NCI-H2029 (cell line): Measurements from ENCODE around the gene TMOD1.
"Not testable (repeated sequence)": the region's sequence is repeated elsewhere in the genome, so short reads cannot be mapped to it uniquely, and the experiment has no call there.

Source experiments
- DNase-seq: peaks from one replicate; lab custom pipeline; 2025; lab: John Stamatoyannopoulos, UW

Gene TMOD1

GRCh38 chr9:97498846-97499245 lies 2.6 kb upstream of the TMOD1 start:
- DNase-seq, result not testable (repeated sequence)

DNA sequence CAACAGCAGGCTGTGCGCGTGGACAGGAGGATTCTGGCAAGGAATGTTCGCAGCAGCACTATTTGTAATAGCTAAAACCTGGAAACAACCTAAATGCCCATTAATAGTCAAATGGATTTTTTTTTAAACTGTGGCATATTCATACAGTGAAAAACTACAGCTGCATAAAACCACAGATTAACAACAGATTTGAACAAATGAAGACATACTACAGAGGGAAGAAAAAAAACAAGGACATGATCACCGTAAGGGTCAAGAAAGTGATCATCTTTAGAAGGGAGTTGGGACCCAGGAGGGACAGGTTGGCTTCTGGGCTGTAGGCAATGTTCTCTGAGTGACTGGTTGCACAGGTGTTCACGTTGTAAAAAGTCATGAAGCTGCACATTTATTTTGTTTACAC lies 1.2 kb upstream of the TMOD1 start:
- no peak for DNase-seq

DNA sequence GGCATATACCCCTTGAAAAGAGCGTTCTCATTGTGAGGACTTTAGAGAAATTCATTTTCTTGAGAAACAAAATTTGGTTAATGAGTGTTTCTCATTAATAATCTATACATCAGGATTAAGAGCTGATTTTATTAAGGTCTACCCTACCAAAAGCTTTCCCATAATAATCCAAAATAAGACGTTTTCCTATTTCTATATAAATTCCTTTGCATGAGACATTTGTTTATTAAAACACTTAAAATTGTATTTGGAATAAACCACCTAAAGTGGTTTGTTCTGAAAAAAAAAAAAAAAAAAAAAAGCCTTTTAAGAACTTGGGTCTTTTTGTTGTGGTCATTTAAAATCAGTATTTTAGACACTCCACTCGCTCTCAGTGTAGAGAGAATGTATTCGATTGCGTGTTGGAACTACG lies 695 bp upstream of the TMOD1 start:
- no peak for DNase-seq

GRCh38 chr9:97501972-97502221 lies 431 bp downstream of the TMOD1 start:
- DNase-seq, result no peak

- DNase-seq, result no peak
These were observed 937 bp downstream of the TMOD1 start for GRCh38 chr9:97502222-97502983.

DNA sequence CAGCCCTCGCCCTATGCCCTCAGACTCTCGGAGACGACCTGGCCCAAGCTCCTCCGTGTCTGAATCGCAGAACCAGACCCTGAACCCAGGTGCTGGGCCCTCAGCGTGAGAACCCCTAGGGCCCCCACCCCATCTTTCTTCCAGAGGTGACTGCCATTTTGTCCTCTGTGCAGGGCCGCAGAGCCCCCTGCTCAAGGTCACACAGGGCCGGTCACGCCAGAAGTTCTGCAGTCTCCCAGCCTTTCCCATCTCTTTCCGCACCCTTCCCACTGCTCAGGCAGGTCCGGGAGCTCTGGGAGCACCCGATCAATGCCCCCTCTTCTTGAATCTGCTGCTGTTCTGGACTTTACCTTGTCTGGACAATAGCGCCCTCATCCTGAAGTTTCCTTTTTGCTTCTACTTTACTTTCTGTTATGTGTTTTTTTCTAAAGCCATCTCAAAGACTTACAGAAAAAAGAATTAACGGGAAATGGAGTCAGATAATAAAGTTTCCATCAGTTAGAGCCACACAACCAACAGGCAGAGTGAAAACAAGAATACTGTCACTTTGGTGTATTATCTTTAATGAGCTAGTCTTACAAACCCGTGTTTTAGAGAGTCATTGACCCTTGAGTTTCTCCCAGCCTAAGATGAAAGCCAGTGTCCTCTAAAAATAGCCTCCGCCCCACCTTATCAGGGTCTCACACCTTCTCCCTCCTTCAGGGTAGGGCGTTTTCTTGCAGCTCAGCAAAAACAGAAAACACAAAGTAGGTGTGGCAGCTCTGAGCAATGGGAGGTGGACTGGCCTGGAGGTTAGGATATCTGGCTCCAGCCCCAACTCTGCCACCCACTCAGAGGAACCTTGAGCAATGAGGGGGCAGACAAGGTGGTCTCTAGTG lies 1.8 kb downstream of the TMOD1 start:
- DNase-seq, result no peak

DNA sequence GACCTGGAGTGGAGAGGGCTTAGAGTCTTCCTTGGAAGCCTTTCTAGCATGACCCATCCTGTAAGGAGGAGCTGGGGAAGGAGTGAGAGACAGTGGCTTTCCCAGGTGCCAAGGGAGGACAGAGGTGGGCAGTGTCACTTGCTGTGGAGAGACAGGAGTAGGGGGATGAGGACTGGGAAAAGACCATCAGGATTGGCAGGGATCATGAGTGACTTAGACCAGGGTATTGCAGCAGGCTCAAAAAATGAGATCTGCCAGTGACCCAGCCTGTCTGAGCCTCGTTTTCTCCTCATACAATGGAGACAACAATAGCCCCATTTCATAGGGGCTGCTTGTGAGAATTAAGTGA lies 2.4 kb downstream of the TMOD1 start:
- DNase-seq, result no peak

DNA sequence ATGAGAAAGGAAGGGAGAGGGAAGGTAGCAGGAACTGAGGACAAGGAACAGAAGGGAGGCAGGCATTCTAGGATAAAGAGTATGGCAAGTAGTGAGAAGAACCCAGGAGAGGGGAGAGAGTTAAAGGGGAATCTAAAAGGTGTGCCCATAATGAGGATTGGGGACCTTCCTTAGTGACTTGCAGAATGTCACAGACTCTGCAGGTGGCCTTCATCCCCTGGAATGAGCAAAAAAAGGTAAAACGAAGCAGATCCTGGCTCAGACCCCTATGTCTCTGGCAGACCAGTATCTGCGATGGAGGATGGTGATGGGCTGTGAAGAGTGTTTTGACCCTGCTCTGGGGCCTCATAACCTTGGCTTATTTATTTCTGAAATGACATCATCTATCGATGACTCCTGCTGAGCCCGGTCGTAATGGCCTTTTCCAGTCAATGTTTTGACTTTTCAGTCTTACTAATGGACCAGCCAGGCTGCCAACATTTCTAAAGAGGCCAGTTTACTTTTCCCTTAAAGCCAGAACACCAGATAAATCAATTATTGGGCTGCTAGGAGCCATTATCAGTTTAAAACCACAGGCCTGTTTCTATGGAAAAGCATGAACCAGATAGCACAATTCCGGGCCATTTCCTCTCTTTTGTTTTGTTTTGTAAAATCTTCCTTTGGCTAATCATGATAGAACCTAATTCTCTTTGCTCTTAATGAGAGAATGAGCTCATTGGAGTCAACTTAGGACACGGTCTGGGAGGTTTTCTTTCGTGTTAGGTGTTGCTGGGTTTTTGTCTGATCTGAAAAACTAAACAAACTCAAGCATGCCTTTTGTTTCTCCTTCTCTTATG lies 3.1 kb downstream of the TMOD1 start:
- DNase-seq, result no peak

GRCh38 chr9:97505845-97506244 lies 4.4 kb downstream of the TMOD1 start:
- DNase-seq, result no peak

GRCh38 chr9:97506306-97506705 lies 4.8 kb downstream of the TMOD1 start:
- no peak for DNase-seq

DNA sequence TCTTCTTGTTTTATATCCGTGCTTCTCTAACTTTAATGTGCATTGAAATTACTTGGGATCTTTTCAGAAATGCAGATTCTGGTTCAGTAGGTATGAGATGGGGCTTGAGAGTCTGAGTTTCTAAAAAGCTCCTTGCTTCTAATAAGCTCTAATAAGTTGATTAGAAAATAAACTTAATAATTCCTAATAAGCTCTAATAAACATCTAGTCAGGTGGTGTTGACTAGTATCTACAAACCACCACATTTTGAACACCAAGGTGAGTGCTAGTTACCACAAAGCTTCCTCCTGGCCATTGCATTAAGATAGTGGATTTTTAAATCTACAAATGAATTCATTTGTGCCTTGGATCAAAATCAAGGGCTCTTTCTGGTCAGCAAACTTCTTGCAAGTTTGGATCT lies 5.3 kb downstream of the TMOD1 start:
- DNase-seq, result no peak

- no peak for DNase-seq
These were observed 6.0 kb downstream of the TMOD1 start for GRCh38 chr9:97507428-97507984.

- no peak for DNase-seq
These were observed 7.4 kb downstream of the TMOD1 start for GRCh38 chr9:97508852-97509251.

GRCh38 chr9:97510797-97511654 lies 9.6 kb downstream of the TMOD1 start:
- DNase-seq, result no peak

DNA sequence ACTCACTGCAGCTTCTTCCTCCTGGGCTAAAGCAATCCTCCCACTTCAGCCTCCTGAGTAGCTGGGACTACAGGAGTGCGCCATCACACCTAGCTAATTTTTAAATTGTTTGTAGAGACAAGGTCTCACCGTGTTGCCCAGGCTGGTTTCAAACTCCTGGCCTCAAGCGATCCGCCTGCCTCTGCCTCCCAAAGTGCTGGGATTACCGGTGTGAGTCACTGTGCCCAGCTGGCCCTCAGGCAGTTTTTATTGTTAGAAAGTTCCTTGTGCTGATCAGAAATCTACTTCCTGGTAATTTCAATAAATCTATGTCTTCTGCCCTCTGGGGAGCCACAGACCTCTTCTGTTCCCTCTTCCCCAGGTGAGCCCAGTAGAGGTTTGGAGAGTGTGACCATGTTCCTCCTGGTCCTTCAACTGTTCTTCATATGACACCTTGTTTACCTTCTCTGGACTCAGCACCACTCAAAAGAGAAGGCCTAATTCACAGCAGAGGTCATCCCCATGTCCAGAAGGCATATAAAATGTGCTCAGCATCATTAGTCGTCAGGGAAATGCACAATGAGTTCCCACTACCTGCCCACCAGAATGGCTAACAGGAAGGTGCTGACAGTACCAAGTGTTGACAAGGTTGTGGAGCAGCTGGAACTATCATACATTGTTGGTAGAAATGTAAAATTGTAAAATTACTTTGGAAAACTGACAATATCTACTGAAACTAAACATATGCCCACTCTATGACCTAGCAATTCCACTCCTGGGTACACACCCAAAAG lies 10.4 kb downstream of the TMOD1 start:
- no peak for DNase-seq

GRCh38 chr9:97512966-97513560 lies 11.6 kb downstream of the TMOD1 start:
- DNase-seq, result no peak

- peak; percentile 52 for DNase-seq
These were observed 13.1 kb downstream of the TMOD1 start for GRCh38 chr9:97514531-97514930.

- no peak for DNase-seq
These were observed 14.2 kb downstream of the TMOD1 start for GRCh38 chr9:97515662-97516061.

DNA sequence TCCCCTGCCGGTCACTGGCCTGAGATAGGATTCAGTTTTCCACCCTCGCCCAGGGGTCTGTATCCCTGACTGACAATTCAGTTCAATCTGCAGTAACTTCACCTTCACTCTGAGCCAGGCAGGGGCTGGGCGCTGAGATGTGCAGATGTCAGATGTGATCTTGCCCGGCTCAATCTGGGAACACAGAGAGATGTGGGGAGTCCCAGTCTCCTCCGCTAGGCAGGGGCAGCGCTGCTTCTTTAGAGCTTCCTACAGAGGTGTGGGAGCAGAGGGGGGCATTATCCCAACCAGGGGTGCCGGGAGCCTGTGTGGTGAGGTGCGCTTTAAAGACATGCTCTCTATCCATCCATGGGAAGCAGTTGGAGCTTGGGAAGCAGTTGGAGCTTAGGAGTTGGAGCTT lies 14.6 kb downstream of the TMOD1 start:
- no peak for DNase-seq

- no peak for DNase-seq
These were observed 16.0 kb downstream of the TMOD1 start for GRCh38 chr9:97517331-97518089.
